Sciatic nerve (tissue), 2 donors: Measurements from ENCODE around the gene GLIS1. TPM values are rescaled to one million over a fixed set of nuclear protein-coding genes. Genes with fewer than 3 reads are reported as not detected.

ENCODE experiments used
- ATAC-seq: fragments of 200-7000 bp; cut with Tn5 transposase; one replicate; pipeline ENCODE4 v1.9.1; 2020; ENCODE audit warnings: mild to moderate bottlenecking, moderate library complexity
- DNase-seq: peaks from one replicate; pipeline ENCODE4 v3.0.0-alpha.2; 2020; ENCODE audit warnings: low spot score
- intact Hi-C: fragments of 100-400 bp; cut with DNase I; formaldehyde crosslinking; loops from one replicate; pipeline ENCODE4 v1.14.2; 2022
- total RNA-seq: library from RNA; stranded (reverse); fragmentation: NEBNext Ultra II Directional; extraction: Animal tissue kit (Norgen Biotek cat#: 25700); gene quantifications from one replicate; pipeline ENCODE4 v1.2.1, GENCODE V29; 2021
- donor health status: DM: no; HTN: no; CAD: no.
- donor health status: DM: no; HTN: no; CAD: no.

GLIS1 gene
- total RNA-seq, 1 donor from 2014 or later, result 0.98 TPM

DNA sequence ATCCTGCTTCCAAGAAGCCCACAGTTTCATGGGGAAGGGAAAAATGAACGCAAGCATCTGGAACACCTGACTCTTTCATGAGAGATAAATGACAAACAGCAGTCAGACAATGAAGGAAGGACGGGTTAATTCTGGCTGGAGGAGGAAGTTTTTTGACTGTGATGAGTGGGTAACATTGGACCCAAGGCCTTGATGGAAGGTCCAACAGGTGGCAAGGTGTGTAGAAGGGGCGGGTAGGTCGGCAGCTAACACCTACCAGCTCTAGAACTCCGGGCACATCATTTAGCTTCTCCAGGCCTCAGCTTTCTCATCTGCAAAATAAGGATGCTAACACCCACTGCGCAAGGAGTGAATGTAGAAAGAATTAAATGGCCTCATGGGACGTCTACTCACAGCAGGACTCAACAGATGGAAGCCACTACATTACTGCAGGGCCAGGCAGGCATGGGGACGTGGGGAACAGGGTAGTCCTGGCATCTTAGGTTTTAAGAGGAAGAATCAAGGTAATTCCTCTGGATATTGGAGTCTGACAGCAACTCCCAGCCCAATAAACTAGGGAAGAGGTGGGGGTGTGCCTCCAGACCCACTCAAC, 12.9 kb downstream of the GLIS1 start:
- ATAC-seq, result no peak
- intact Hi-C loops, result no loop called here
- DNase-seq, result no peak

DNA sequence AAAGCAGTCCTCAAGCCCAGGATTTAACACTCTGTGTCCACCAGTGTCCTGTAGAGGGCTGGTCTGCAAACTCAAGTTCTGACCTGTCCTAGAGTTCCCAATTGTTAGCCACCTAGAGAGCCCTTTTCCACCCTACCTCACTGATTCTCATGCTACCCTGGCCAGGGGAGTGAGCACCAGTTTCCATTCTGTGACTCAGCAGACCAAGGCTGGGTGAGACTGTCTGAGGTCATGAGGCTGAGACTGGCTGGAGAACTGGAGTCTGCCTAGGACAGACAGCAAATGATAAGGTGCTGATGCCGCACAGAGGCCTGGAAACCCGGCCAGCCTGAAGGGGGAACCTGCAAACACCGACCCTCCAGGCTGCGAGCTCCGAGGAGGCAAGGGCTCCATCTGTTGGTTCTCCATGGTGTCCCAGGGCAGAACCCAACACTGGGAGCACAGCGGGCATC, 13.7 kb downstream of the GLIS1 start:
- ATAC-seq (no peak), DNase-seq (no peak)
- intact Hi-C loops, result no loop called here

DNA sequence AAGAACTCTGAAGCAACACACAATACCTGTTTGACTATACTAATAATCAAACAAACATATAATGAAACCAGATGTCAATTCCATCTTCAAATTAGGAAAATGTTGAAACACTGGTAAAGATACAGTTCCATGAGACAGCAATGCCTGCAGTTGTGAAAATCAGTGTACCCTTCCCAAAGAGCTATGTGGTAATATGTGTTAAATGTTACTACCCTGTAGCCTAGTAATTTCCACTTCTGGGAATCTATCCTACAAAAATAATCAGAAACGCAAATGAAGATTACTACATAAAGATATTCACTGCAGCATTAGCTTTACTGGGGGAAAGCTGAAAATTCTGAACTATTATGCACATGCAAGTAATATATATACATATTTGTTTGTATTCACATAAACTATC, 16.9 kb downstream of the GLIS1 start:
- ATAC-seq (no peak), DNase-seq (no peak)
- intact Hi-C loops, result no loop called here

DNA sequence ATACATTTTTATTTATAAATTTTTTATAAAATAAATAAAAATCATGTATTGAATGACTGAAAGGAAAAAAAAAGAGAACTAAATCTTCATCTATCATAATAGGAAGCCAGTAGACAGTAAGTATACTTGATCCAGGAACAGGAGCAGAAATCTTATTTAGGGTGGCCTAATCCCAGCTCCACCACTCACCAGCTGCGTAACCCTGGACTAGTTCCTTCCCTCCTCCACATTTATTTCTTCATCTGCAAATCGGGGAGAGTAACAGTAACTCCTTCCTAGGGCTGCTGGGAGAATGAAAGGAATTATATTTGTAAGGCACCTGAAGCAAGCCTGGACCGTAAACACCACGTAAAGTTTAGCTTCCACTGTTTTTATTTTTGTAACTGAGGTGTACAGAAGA, 17.9 kb downstream of the GLIS1 start:
- intact Hi-C loops, result no loop called here
- ATAC-seq (no peak), DNase-seq (no peak)

DNA sequence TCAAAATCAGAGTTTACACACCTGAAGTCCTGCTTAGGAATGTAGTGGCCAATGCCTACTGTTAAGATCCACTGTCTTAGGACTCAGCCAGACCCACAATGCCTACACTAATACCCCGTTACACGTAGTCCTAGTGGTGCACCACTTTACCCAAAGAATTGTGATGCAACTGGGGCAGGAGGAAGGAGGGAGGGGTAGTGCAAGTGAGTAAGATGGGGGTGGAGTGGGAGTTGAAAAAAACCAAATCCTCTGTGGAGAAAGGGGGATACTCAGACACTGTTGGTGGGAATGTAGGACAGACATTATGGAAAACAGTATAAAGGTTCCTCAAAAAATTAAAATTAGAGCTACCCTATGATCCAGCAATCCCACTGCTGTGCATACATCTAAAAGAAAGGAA, 19.5 kb downstream of the GLIS1 start:
- ATAC-seq (no peak), DNase-seq (no peak)
- intact Hi-C loops, result no loop called here

DNA sequence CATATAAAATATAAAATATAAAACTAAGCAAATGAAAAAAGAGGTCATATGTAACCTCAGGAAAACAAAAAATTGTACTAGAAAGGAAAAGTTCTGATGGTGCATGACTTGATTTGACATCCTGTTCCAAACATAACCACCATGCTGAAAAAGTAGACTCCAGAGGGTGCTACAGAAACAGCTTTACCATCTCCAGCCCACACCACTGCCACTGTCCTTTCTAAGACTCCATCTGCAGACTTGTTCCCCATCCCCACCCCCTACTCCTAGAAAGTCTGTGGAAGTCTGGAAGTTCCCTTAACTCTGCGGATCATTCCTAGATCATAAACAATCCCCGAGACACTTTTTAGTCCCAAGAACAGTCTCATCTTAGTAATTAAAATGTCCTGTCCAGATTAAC, 20.5 kb downstream of the GLIS1 start:
- DNase-seq, result no peak
- intact Hi-C loops, result no loop called here
- ATAC-seq, result no peak

DNA sequence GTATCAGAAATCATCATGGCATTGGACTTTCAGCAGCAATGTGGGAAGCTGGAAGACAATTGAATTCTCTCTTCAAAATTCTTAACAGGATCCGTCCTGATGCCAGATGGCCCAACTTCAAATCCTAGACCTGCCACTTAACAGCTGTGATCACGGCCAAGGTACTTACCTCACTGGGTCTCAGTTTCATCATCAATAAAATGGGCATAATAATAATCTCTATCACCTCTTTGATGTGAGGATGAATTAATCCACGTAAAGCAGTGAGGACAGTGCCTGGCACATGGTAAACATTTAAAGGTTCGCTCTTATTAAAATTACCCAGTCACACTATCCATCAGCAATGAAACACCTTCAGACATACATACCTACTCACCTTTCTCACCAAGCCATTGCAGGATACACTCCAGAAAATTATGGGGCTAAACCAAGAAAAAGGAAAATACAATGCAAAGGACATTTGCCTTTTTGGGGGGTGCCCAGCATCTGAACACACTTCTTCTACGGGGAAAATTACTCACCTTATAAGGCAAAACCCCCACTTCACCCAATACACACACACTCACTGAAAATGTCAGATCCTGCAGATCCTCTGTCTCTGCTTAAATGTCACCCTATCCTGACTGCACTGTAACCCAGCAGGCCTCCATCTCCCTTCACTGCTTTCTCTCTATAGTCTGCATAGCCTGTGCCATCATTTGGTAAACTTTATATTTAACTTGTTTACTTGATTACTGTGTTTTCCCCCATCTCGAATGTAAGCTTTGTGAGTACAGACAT, 21.7 kb downstream of the GLIS1 start:
- DNase-seq (no peak), ATAC-seq (no peak)
- intact Hi-C loops, result no loop called here

DNA sequence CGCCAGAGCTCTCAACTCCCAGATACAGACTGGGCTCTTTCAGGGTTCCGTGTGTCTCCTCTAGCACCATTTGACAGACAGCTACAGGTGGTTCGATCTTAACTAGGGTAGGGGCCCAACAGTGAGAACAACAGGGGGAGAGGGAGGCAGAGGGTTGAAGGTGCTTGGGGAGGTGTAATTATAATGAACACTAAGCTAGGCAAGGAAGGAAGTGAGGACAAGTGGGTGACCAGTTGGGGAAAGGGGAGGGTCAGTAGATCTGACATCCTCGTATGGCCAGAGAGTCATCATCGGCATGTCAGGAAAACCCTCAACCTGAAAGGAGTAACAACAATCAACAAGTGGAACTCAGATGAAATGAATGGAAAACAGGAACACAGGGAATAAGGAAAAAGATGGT, 22.8 kb downstream of the GLIS1 start:
- intact Hi-C loops, result no loop called here
- DNase-seq (no peak), ATAC-seq (no peak)

DNA sequence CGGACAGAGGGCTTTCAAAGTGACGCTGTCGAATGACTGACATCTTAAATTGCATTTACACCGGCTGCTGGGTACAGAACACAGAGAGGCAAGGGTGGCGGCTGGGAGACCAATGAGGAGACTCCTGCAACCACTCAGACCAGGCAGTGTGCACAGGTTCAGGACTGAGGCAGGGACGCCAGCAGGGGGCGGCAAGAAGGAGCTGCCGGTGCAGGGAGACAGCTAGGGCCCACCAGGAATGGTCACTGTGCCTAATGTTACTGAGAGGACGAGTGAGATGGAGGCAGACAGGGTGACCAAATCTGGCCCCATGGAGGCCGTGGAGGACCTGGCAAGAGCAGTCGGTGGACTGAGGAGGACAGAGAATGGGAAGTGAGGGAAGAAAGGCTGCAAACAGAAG, 23.5 kb downstream of the GLIS1 start:
- intact Hi-C loops, result no loop called here
- DNase-seq, result no peak
- no peak for ATAC-seq

DNA sequence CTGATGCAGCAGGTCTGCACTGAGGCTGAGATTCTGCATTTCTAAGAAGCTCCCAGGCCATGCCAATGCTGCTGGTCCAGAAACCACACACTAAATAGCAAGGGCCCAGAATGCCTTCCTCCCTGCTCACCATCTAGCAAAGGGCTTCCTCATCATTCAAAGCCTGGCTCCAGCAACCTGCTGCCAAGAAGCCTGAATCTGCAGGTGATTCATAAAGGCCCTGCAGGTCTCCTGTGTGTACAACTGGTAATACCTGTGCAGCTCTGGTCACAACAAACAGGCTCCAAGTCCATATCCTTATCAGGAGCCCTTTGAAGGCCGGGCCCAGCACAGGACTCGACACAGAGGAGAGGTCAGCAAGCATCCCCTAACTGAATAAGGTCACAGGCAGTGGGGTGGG, 26.7 kb downstream of the GLIS1 start:
- intact Hi-C loops, result no loop called here
- ATAC-seq, result no peak

DNA sequence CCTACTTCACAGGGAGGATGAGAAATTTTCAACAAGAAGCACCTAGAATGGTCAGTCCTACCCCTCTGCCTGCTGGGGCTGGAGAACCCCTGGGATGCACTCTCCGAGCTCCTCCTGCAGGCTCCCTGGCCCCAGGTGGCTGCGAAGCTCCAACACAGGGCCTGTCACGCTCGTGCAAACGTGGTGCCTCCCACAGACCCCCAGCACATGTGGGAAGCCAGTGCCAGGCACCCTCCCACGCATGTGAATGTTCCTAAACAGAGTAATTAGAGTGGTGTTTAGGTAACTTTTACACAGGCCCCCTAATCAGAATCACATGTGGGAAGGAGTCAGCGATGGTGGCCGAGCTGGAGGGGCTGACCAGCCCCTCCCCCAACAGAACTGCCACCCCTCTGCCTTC, 28.4 kb downstream of the GLIS1 start:
- DNase-seq (no peak), ATAC-seq (no peak)
- intact Hi-C loops, result no loop called here

More for the DNA sequence above, 26.7 kb downstream of the GLIS1 start:
- DNase-seq, result no peak

DNA sequence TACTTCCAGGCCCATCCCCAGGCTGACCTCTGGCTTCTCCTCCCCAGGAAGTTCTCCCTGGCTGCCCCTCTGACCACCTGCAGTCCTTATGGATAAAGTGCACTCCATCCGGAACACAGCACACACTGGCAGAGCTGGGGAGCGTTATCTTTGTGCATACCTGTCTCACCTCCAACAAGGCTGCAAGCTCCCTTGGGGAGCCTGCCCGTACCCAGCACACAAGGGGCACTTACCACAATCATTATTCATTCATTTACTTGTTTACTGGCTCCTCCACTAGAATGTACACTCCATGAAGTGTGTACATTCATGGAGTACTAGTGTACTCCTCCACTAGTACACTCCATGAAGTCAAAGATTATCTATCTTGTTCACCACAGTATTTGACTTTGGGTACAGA, 30.3 kb downstream of the GLIS1 start:
- no peak for DNase-seq
- intact Hi-C loops, result no loop called here
- ATAC-seq, result no peak

DNA sequence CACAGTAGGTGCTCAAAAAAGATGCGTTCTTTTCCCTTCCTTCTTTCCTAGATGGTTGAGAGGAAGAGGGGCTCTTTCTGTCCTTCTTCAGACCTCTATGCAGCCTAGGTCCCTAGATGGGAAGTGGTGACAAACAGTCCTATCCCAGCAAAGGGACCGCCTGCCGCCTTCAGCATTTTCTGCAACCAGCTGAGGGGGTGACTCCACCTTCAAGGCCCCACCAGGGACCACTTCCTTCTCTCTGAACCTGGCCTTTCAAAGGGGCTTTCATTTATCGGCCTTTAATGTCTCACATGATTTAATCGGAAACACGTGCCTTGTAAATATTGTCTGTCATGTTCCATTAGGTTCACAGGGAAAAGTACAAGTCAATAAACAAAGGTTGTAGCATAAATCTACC, 32.6 kb downstream of the GLIS1 start:
- intact Hi-C loops, result no loop called here
- no peak for DNase-seq
- no peak for ATAC-seq

DNA sequence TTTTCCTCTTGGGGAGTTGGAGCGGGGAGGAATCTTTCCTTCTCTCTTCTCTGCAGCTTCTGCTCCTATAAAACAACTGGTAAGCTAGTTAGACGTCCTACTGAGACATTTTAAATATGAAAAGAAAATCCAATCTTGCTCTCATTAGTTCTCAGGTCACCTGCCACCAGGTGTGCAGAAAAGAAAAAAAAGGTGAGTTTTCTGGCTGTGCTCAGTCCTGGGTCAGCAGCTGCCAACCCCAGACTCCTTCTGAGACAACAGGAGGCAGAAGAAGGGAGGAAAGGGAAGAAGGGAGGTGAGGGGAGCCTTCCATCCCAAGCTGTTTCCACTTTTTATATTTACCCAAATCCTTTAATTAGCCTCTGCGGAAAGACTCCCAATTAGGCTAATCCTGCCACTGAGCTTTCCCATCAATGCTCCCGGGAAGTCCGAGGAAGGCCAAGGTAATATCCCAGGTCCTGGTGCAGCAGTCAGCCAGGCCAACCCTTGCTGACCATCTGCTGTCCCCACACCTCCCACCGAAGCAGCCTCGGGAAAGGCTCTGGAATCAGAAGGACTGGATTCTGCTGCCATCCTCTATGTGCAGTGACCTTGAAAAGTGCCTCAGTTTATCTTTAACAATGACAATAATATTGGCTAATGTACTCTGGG, 33.4 kb downstream of the GLIS1 start:
- ATAC-seq (no peak), DNase-seq (no peak)
- intact Hi-C loops, result no loop called here

DNA sequence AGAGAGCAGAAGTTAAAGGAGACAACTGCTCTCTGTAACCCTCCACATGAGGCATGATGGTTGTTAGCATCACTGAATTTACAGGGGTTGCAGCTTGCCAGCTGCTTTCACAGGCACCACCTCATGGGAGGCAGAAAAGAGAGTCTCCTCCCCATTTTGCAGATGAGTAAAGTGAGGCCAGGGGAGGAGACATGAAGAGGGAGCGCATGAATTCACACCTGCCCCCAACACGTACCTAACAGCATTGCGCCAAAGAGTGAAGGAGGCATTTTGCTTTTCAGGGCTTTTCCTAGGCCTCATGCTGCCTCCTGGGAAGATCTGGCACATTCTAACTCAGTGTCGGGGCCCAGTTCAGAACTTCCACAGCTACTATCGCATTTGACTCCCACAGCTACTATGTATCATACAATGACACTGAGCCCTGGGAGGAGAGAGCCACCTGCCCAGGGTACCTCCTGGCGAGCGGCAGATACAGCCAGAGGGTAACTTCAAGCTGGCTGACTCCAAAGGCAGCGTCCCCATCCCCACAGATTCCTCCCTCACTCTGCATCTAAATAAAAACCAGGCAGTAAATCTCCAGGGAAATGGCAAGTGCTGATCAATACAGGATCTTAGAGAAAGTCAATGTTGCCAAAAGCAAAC, 34.0 kb downstream of the GLIS1 start:
- DNase-seq (no peak), ATAC-seq (no peak)
- intact Hi-C loops, result no loop called here

DNA sequence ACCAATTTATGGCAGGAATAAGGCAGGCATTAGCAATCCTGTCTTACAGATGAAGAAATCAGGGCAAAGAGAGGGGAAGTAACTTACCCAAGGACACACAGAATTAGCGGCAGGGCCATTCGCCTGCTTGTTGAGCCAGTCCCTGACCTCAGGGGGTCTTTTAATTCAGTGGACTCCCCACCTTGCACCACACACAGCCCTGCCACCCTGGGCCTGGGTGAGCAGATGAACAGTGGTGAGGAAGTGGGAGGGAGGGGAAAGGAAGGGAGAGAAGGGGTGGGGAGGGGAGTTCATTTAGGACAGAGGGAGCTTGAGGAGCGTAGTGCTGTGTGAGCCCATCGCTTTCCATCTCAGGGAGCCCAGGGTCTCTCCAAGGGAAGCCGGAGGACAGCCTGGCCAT, 34.7 kb downstream of the GLIS1 start:
- DNase-seq, result no peak
- ATAC-seq, result no peak
- intact Hi-C loops, result no loop called here

DNA sequence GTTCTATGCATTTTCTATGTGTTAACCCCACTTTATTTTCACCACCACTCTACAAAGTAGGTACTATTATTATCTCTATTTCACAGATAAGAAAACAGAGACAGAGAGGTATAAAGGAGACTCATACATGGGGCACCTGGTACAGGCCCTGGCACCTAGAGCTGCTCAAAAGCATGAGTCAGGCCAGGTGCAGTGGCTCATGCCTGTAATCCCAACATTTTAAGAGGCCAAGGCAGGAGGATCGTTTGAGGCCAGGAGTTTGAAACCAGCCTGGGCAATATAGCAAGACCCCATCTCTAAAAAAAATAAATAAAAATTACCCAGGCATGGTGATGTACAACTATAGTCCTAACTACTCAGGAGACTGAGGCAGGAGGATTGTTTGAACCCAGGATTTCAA, 35.8 kb downstream of the GLIS1 start:
- DNase-seq (no peak), ATAC-seq (no peak)
- intact Hi-C loops, result no loop called here

DNA sequence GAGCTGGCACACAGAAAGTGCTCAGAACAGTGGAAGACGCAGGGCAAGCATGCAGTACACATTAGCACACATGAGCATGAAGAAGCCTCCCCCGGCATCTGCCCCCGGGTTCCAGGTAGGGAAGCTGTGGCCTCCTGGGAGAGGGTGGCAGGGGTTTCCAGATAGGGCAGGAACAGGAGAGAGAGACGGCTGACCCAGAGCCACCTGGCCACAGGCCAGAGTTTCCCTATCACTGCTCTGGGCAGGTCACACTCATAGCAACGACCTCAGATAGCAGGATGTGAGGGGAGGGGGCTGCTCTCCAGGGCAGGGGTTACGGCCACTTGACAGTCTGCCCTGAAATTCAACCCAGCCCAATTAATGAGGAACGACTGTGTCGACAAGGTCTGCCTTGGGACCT, 36.6 kb downstream of the GLIS1 start:
- no peak for ATAC-seq
- intact Hi-C loops, result no loop called here
- DNase-seq, result no peak

DNA sequence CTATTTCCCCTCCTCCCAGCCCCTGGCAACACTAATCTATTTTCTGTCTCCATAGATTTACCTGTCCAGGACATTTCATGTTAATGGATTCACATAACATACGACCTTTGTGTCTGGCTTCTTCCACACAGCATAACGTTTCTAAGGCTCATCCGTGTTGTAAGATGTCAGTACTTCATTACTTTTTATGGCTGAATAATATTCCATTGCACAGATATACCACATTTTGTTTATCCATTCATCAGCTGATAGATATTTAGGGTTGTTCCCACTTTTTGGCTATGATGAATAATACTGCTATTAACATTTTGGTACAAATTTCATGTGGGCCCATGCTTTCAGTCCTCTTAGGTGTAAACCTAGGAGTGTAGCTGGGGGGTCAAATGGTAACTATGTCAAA, 38.2 kb downstream of the GLIS1 start:
- DNase-seq, result no peak
- intact Hi-C loops, result no loop called here

DNA sequence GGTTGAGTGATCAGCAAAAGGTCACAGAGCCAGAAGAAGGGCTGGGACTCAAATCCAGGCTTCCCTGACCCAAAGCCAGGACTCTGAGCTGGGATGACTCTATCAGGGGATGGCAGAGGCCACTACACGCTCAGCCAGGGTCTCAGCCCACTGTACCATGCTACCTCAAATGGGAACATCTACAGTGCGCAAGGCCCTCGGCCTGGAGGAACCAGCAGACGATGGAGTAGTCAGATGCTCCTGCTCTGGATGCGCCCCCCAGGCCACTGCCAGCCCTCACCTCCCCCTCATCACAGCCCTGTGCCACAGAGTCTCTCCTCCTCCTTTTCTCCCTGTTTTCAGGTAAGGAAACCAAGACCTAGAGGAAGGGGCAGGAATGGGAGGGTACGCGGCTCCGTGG, 39.0 kb downstream of the GLIS1 start:
- no peak for ATAC-seq
- intact Hi-C loops, result no loop called here
- DNase-seq, result no peak

More for the DNA sequence above, 38.2 kb downstream of the GLIS1 start:
- no peak for ATAC-seq
